Thyroid gland (tissue), 4 donors: ENCODE results near the gene FAM156B. TPM values are rescaled to one million over a fixed set of nuclear protein-coding genes. Genes with fewer than 3 reads are reported as not detected.
A peak's percentile ranks its signal among the peaks of the same experiment; 100 is the strongest.
"Not testable (repeated sequence)": the region's sequence is repeated elsewhere in the genome, so short reads cannot be mapped to it uniquely, and the experiment has no call there.

Source experiments
- DNase-seq, 2 donors: peaks; one replicate each; pipeline ENCODE4 v3.0.0-alpha.2; 2019
- H3K27ac ChIP-seq, 3 donors: fragments of 200-600 bp; sonication (generic); 1 replicate in 2 of 3; 2 replicates in 1 of 3; pipeline ENCODE4 v1.5.1; 2016 to 2019; ENCODE audit warnings: mild to moderate bottlenecking in 1 of 3, moderate library complexity in 1 of 3
- H3K27me3 ChIP-seq: fragments of 200-600 bp; sonication (generic); one replicate; pipeline ENCODE4 v1.5.1; 2019
- H3K36me3 ChIP-seq, 2 donors: fragments of 200-600 bp; sonication (generic); one replicate each; pipeline ENCODE4 v1.5.1; 2016 to 2019
- H3K4me1 ChIP-seq, 2 donors: fragments of 200-600 bp; sonication (generic); one replicate each; pipeline ENCODE4 v1.5.1; 2017 to 2019
- H3K4me3 ChIP-seq, 3 donors: fragments of 200-600 bp; sonication (generic); replicated peaks in 1 of 3; 1 replicate in 2 of 3; 2 replicates in 1 of 3; pipeline ENCODE4 v1.5.1; 2016; ENCODE audit warnings: mild to moderate bottlenecking in 1 of 3
- H3K9me3 ChIP-seq: fragments of 200-600 bp; sonication (generic); one replicate; pipeline ENCODE4 v1.5.1; 2017
- CTCF ChIP-seq, 6 experiments: fragments of 200-600 bp in 3 of 6; fragments of 450-650 bp in 3 of 6; sonication (generic) in 3 of 6; IDR thresholded peaks; one replicate each; pipeline ENCODE4 v1.5.1; 2016 to 2019; ENCODE audit warnings: antibody characterized with exemption in 6 of 6, mild to moderate bottlenecking in 2 of 6, inconsistent platforms in 1 of 6, moderate library complexity in 1 of 6
- POLR2A ChIP-seq, 2 donors: fragments of 450-650 bp; IDR thresholded peaks; one replicate each; pipeline ENCODE4 v1.6.1; 2017; ENCODE audit warnings: antibody characterized with exemption in 2 of 2, mild to moderate bottlenecking in 2 of 2, moderate library complexity in 1 of 2
- WGBS, 2 donors: methylation state at CpG; one replicate each; pipeline ENCODE4 v1.1.5; 2017; 5-methylcytosine and 5-hydroxymethylcytosine counted together
- intact Hi-C: fragments of 100-400 bp; cut with DNase I; formaldehyde crosslinking; loops from one replicate; pipeline ENCODE4 v1.15.1; 2023
- total RNA-seq, 4 donors: library from RNA; depleted of rRNA; stranded (reverse); fragments of >200 nt; gene quantifications; one replicate each; pipeline ENCODE4 v1.2.3, GENCODE V29; 2016

FAM156B gene
- total RNA-seq, 4 donors from 2014 or later = 15.3 to 31.4 (median 21.4) TPM

- peak overlapping the region in 2 of 3 donors; percentile 35 to 57 for H3K4me3 ChIP-seq
- H3K27me3 ChIP-seq = no peaks in the 10 kb centered on the region
- H3K4me1 ChIP-seq = no peaks in the 10 kb centered on the region
- H3K9me3 ChIP-seq = no peaks in the 10 kb centered on the region
- peak; percentile 91 for DNase-seq
- intact Hi-C loops = no loop called here
- H3K36me3 ChIP-seq = no peaks in the 10 kb centered on the region
- TF ChIP-seq POLR2A (IDR thresholded peaks at IDR 0.05) = peak; percentile 10 to 88
- peak; percentile 60 to 99 (median 96) for TF ChIP-seq CTCF (IDR thresholded peaks at IDR 0.05)
- peak overlapping the region; percentile 79 to 97 (median 92) for H3K27ac ChIP-seq
- WGBS, 2 donors = 0 to 1% methylated on average over 9 to 20 of the region's 61 CpGs
Observed at GRCh38 chrX:52934704-52935469, 37.8 kb downstream of the FAM156B start.

- H3K4me1 ChIP-seq, H3K27me3 ChIP-seq, H3K36me3 ChIP-seq, intact Hi-C loops, H3K9me3 ChIP-seq: not testable (repeated sequence)
- Histone ChIP-seq H3K27ac (peak overlapping the region; percentile 79 to 97 (median 92)), H3K4me3 (peak overlapping the region in 2 of 3 donors; percentile 35 to 57)
- 0 to 3% methylated on average over 5 to 8 of the region's 10 CpGs for WGBS, 2 donors
- DNase-seq = peak in 1 of 2 donors; percentile 39
Observed at GRCh38 chrX:52935470-52935784, 38.3 kb downstream of the FAM156B start.

GRCh38 chrX:52940704-52941103 is 43.6 kb downstream of the FAM156B start:
- H3K9me3 ChIP-seq, H3K27me3 ChIP-seq, H3K36me3 ChIP-seq, H3K4me3 ChIP-seq, DNase-seq, H3K4me1 ChIP-seq, H3K27ac ChIP-seq, intact Hi-C loops: not testable (repeated sequence)
- WGBS, 2 donors = no CpG with 5 or more reads among the region's 4 CpGs

GRCh38 chrX:52941728-52942127 is 44.6 kb downstream of the FAM156B start:
- H3K4me1 ChIP-seq, H3K27me3 ChIP-seq, H3K4me3 ChIP-seq, H3K27ac ChIP-seq, H3K36me3 ChIP-seq, H3K9me3 ChIP-seq, intact Hi-C loops, DNase-seq: not testable (repeated sequence)
- WGBS, 2 donors = no CpG with 5 or more reads among the region's 10 CpGs

GRCh38 chrX:52945838-52946494 is 48.8 kb downstream of the FAM156B start:
- H3K27me3 ChIP-seq, H3K27ac ChIP-seq, H3K4me3 ChIP-seq, H3K9me3 ChIP-seq, H3K36me3 ChIP-seq, DNase-seq, intact Hi-C loops, H3K4me1 ChIP-seq: not testable (repeated sequence)
- no CpG with 5 or more reads among the region's 14 CpGs for WGBS, 2 donors

- H3K27me3 ChIP-seq, DNase-seq, H3K27ac ChIP-seq, H3K4me1 ChIP-seq, H3K4me3 ChIP-seq, H3K36me3 ChIP-seq, H3K9me3 ChIP-seq, intact Hi-C loops: not testable (repeated sequence)
- WGBS, 2 donors = no CpG with 5 or more reads among the region's 16 CpGs
Observed at GRCh38 chrX:52947501-52947900, 50.4 kb downstream of the FAM156B start.

- H3K27me3 ChIP-seq, H3K4me3 ChIP-seq, H3K27ac ChIP-seq, H3K36me3 ChIP-seq, H3K9me3 ChIP-seq, intact Hi-C loops, H3K4me1 ChIP-seq, DNase-seq: not testable (repeated sequence)
- WGBS, 2 donors = no CpG with 5 or more reads among the region's 17 CpGs
Observed at GRCh38 chrX:52948265-52948664, 51.1 kb downstream of the FAM156B start.

- H3K9me3 ChIP-seq, intact Hi-C loops, H3K4me3 ChIP-seq, H3K36me3 ChIP-seq, H3K27ac ChIP-seq, H3K4me1 ChIP-seq, DNase-seq, H3K27me3 ChIP-seq: not testable (repeated sequence)
- WGBS, 2 donors = no CpG with 5 or more reads among the region's 4 CpGs
Observed at GRCh38 chrX:52949325-52949724, 52.2 kb downstream of the FAM156B start.

GRCh38 chrX:52949884-52950283 is 52.8 kb downstream of the FAM156B start:
- intact Hi-C loops = not testable (repeated sequence)
- no CpG with 5 or more reads among the region's 10 CpGs for WGBS, 2 donors

More at GRCh38 chrX:52949884-52950283, 52.8 kb downstream of the FAM156B start:
- not testable (repeated sequence) for H3K4me3 ChIP-seq, H3K36me3 ChIP-seq, H3K27ac ChIP-seq, DNase-seq, H3K4me1 ChIP-seq, H3K9me3 ChIP-seq, H3K27me3 ChIP-seq
